Mesendoderm (in vitro differentiated cells): ENCODE measurements around the gene MEIOB.

ENCODE experiments used
- DNase-seq: peaks from one replicate; pipeline ENCODE4 v3.0.0; 2013
- H2AK5ac ChIP-seq: 2 replicates; pipeline ENCODE4 v1.6.1; 2013; ENCODE audit warnings: low read length, inconsistent platforms
- H2BK120ac ChIP-seq: 2 replicates; pipeline ENCODE4 v1.6.1; 2013; ENCODE audit warnings: low read depth, mild to moderate bottlenecking, low read length, moderate library complexity, mixed read lengths
- H2BK15ac ChIP-seq: replicated peaks from 2 replicates; pipeline ENCODE4 v1.6.1; 2013; ENCODE audit warnings: low read depth, mild to moderate bottlenecking, moderate library complexity
- H2BK5ac ChIP-seq: 2 replicates; pipeline ENCODE4 v1.6.1; 2013; ENCODE audit warnings: low read length, inconsistent platforms
- H3K18ac ChIP-seq: 2 replicates; pipeline ENCODE4 v1.6.1; 2013; ENCODE audit warnings: mild to moderate bottlenecking, low read length, mixed read lengths
- H3K23ac ChIP-seq: one replicate; pipeline ENCODE4 v1.6.1; 2013; ENCODE audit warnings: low read length
- H3K27ac ChIP-seq: 2 replicates; pipeline ENCODE4 v1.5.1; 2013; ENCODE audit warnings: low read depth, mild to moderate bottlenecking, inconsistent platforms, low read length, moderate library complexity
- H3K27me3 ChIP-seq: 2 replicates; pipeline ENCODE4 v1.6.1; 2013; ENCODE audit warnings: low read length, control low read depth, mild to moderate bottlenecking, inconsistent platforms; ENCODE audit not compliant: insufficient read depth, poor library complexity
- H3K36me3 ChIP-seq: 2 replicates; pipeline ENCODE4 v1.6.1; 2013; ENCODE audit warnings: low read length, inconsistent platforms; ENCODE audit not compliant: control insufficient read depth, insufficient read depth
- H3K4ac ChIP-seq: one replicate; pipeline ENCODE4 v1.6.1; 2013; ENCODE audit warnings: low read depth, mild to moderate bottlenecking, low read length, moderate library complexity
- H3K4me1 ChIP-seq: 2 replicates; pipeline ENCODE4 v1.6.1; 2013; ENCODE audit warnings: low read depth, low read length, inconsistent platforms; ENCODE audit not compliant: control insufficient read depth
- H3K4me2 ChIP-seq: 2 replicates; pipeline ENCODE4 v1.6.1; 2013; ENCODE audit warnings: low read length
- H3K4me3 ChIP-seq: 2 replicates; pipeline ENCODE4 v1.5.1; 2013; ENCODE audit warnings: mild to moderate bottlenecking, low read length
- H3K56ac ChIP-seq: one replicate; pipeline ENCODE4 v1.6.1; 2013; ENCODE audit warnings: low read length
- H3K79me1 ChIP-seq: 2 replicates; pipeline ENCODE4 v1.6.1; 2013; ENCODE audit warnings: low read length, inconsistent platforms
- H3K79me2 ChIP-seq: 2 replicates; pipeline ENCODE4 v1.6.1; 2013; ENCODE audit warnings: mild to moderate bottlenecking, low read length; ENCODE audit not compliant: control insufficient read depth, insufficient read depth
- H3K9ac ChIP-seq: 2 replicates; pipeline ENCODE4 v1.6.1; 2013; ENCODE audit warnings: low read length, inconsistent platforms
- H4K5ac ChIP-seq: one replicate; pipeline ENCODE4 v1.6.1; 2013; ENCODE audit warnings: low read length
- H4K8ac ChIP-seq: one replicate; pipeline ENCODE4 v1.6.1; 2013; ENCODE audit warnings: low read depth, mild to moderate bottlenecking, control low read depth, low read length, moderate library complexity
- WGBS: extraction: QIAGEN DNeasy Blood & Tissue Kit; methylation state at CpG from one replicate; pipeline ENCODE4 v1.1.7; 2013; ENCODE audit warnings: low lambda C conversion rate, missing lambda C conversion rate; ENCODE audit not compliant: insufficient coverage; ENCODE audit errors: extremely low coverage; 5-methylcytosine and 5-hydroxymethylcytosine counted together

MEIOB gene

DNA sequence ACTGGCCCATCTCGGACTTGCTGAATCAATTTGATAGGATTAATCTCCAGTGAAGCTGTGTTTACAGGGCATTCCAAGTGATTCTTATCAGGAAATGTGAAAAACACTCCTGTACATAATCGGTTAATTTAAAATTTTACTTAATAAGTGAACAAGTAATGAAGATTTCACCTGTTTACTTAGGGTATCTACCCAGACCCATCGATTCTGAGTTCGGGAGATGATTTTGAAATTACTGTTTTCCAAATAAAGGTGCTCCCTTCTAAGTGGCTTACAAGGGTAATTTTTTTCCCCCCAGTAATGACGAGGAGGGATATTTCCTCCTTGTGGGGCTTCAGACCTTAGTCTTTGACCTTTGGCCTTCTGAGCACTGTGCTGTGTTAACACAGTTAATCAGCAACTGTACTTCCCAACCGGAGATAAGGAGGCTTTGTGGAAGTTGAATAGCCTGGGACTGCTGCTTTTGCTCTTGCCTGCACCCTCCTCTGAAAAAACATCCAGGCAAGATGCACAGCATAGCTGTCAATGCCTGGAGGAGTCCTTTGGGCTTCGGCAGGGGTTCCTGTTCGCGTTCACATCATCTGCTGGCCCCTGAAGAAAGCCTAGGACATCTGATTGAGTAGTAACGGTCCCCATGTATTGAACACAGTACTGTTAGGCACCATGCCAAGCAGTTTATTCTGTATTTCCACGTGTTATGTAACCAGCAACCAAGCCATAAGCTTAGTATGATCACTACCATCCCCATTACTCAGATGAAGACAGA is 43.1 kb downstream of the MEIOB start:
- Histone ChIP-seq H4K5ac (no peak overlapping the region), H3K4me3 (no peak overlapping the region), H3K79me1 (peaks cover 9% of the 10 kb centered on the region), H4K8ac (no peak overlapping the region), H3K27ac (no peak overlapping the region), H3K23ac (no peak overlapping the region), H2AK5ac (no peak overlapping the region), H3K56ac (no peak overlapping the region), H3K18ac (no peak overlapping the region), H3K4ac (no peak overlapping the region), H3K36me3 (no peaks in the 10 kb centered on the region), H3K4me2 (no peak overlapping the region), H3K4me1 (no peaks in the 10 kb centered on the region), H2BK15ac (no peak overlapping the region), H3K27me3 (no peaks in the 10 kb centered on the region), H3K9ac (no peak overlapping the region), H3K79me2 (peaks cover 2% of the 10 kb centered on the region), H2BK120ac (no peak overlapping the region), H2BK5ac (no peak overlapping the region)
- DNase-seq, result no peak
- WGBS, result no CpG with 5 or more reads among the region's 11 CpGs

- Histone ChIP-seq H2AK5ac (no peak within 1 kb of the TSS), H3K23ac (no peak within 1 kb of the TSS), H3K56ac (peak within 1 kb of the TSS; percentile 98), H3K79me2 (peaks cover 2% of the 10 kb centered on the region), H2BK5ac (no peak within 1 kb of the TSS), H3K4ac (peak within 1 kb of the TSS; percentile 49), H3K18ac (peak within 1 kb of the TSS; percentile 69), H3K4me1 (no peaks in the 10 kb centered on the region), H3K36me3 (no peaks in the 10 kb centered on the region), H4K5ac (no peak within 1 kb of the TSS), H3K4me3 (peak within 1 kb of the TSS; percentile 88), H3K27ac (no peak within 1 kb of the TSS), H2BK120ac (no peak within 1 kb of the TSS), H3K27me3 (no peaks in the 10 kb centered on the region), H3K9ac (peak within 1 kb of the TSS; percentile 85), H3K79me1 (peaks cover 9% of the 10 kb centered on the region), H3K4me2 (peak within 1 kb of the TSS; percentile 79), H2BK15ac (no peak within 1 kb of the TSS), H4K8ac (no peak within 1 kb of the TSS)
- WGBS, result no CpG with 5 or more reads among the region's 104 CpGs
- peak; percentile 95 for DNase-seq
These were observed 45.0 kb downstream of the MEIOB start, which contains the start of the genes FAHD1 and HAGH for GRCh38 chr16:1826691-1827573. TSS of gene FAHD1 (plus strand) at chr16:1827206. CDS start at chr16:1827239, 33 bp downstream. TSS of gene HAGH (minus strand) at chr16:1826825. CDS start at chr16:1826787, 38 bp downstream.

DNA sequence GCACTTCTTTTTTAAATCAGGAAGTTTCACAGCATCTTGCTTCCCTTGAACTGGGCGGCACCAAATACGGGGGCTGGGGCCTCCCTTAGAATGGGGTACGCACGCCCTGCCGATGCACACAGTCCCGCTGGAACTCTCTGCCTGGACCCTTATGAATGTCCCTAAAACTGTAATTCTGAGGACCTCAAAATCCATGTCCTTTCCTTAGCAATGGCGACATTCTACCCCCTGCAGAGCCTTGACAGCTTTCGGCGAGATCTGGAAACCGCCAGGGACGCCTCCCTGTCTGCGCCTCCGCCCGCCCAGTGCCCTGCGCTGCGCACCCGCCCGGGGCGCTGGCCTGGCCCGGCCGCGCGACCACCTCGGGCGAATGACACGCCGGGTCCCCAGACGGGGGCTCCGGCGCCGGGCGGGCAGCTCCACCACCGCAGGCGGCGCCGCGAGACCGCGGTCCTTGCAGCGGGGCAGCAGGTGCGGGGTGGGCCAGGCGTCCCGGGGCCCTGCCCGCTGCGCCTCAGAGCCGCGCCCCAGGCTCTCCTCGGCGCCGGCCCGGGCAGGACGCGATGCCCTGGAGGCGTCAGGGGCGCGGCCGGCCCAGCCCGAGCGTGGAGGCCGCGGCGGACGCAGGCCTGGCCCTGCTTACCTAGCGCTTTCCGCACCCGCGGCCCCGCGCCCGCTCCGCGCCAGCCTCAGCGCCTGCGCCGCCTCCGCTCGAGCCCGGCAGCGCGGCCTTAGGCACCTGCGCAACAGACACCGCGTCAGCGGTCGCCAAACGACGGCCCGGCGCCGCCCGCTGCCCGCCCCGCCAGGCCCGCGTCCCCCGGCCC is 45.9 kb downstream of the MEIOB start:
- Histone ChIP-seq H3K27me3 (no peaks in the 10 kb centered on the region), H3K79me1 (peaks cover 9% of the 10 kb centered on the region), H3K9ac (peak overlapping the region; percentile 66), H4K8ac (no peak overlapping the region), H2BK5ac (no peak overlapping the region), H3K4me2 (peak overlapping the region; percentile 79), H3K56ac (peak overlapping the region; percentile 56), H3K4me3 (peak overlapping the region; percentile 26), H3K4me1 (no peaks in the 10 kb centered on the region), H3K23ac (no peak overlapping the region), H3K36me3 (no peaks in the 10 kb centered on the region), H3K4ac (peak overlapping the region; percentile 49), H2BK120ac (no peak overlapping the region), H3K18ac (no peak overlapping the region), H3K27ac (no peak overlapping the region), H3K79me2 (peaks cover 2% of the 10 kb centered on the region), H2BK15ac (no peak overlapping the region), H4K5ac (no peak overlapping the region), H2AK5ac (no peak overlapping the region)
- peak; percentile 71 for DNase-seq
- no CpG with 5 or more reads among the region's 96 CpGs for WGBS

- Histone ChIP-seq H3K4me3 (no peak overlapping the region), H4K5ac (no peak overlapping the region), H3K4ac (no peak overlapping the region), H3K56ac (no peak overlapping the region), H3K4me1 (no peaks in the 10 kb centered on the region), H2AK5ac (no peak overlapping the region), H2BK5ac (no peak overlapping the region), H3K79me2 (peaks cover 2% of the 10 kb centered on the region), H3K79me1 (peaks cover 9% of the 10 kb centered on the region), H3K18ac (no peak overlapping the region), H3K27me3 (no peaks in the 10 kb centered on the region), H2BK15ac (no peak overlapping the region), H3K9ac (peak overlapping the region; percentile 66), H4K8ac (no peak overlapping the region), H3K23ac (no peak overlapping the region), H3K36me3 (no peaks in the 10 kb centered on the region), H3K27ac (no peak overlapping the region), H2BK120ac (no peak overlapping the region), H3K4me2 (peak overlapping the region; percentile 79)
- WGBS, result no CpG with 5 or more reads among the region's 15 CpGs
- no peak for DNase-seq
These were observed 46.5 kb downstream of the MEIOB start for GRCh38 chr16:1825381-1825863.

DNA sequence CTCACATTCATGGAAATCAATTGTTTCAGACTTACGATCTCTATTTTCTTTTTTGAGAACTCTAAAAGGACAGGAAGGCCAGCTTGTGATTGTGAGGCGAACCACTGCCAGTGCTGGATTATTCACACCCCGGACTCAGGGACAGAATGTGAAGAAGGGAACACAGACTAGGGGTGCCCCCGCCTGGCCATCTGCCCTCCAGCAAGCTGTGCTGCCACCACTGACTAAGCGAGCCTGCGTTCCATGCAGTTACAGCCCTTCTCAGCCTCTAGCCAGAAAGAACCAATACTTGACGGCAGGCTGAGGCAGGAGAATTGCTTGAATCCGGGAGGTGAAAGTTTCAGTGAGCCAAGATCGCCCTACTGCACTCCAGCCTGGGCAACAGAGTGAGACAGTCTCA is 48.1 kb downstream of the MEIOB start:
- peak; percentile 71 for DNase-seq
- no peak overlapping the region for H4K5ac ChIP-seq
- H3K36me3 ChIP-seq, result no peaks in the 10 kb centered on the region
- H3K9ac ChIP-seq, result no peak overlapping the region
- H3K18ac ChIP-seq, result no peak overlapping the region
- no peak overlapping the region for H3K23ac ChIP-seq
- no peak overlapping the region for H2BK5ac ChIP-seq
- H2BK15ac ChIP-seq, result no peak overlapping the region
- no peaks in the 10 kb centered on the region for H3K4me1 ChIP-seq
- H4K8ac ChIP-seq, result no peak overlapping the region
- no peak overlapping the region for H2AK5ac ChIP-seq
- H3K27ac ChIP-seq, result no peak overlapping the region
- no peak overlapping the region for H3K56ac ChIP-seq
- no peak overlapping the region for H3K4ac ChIP-seq
- no CpG with 5 or more reads among the region's 9 CpGs for WGBS
- no peak overlapping the region for H3K4me2 ChIP-seq
- no peaks in the 10 kb centered on the region for H3K27me3 ChIP-seq
- no peak overlapping the region for H3K4me3 ChIP-seq
- no peak overlapping the region for H2BK120ac ChIP-seq
- H3K79me2 ChIP-seq, result no peaks in the 10 kb centered on the region
- H3K79me1 ChIP-seq, result peaks cover 4% of the 10 kb centered on the region
